ENCODE data around the gene NADK2.

NADK2 gene

DNA sequence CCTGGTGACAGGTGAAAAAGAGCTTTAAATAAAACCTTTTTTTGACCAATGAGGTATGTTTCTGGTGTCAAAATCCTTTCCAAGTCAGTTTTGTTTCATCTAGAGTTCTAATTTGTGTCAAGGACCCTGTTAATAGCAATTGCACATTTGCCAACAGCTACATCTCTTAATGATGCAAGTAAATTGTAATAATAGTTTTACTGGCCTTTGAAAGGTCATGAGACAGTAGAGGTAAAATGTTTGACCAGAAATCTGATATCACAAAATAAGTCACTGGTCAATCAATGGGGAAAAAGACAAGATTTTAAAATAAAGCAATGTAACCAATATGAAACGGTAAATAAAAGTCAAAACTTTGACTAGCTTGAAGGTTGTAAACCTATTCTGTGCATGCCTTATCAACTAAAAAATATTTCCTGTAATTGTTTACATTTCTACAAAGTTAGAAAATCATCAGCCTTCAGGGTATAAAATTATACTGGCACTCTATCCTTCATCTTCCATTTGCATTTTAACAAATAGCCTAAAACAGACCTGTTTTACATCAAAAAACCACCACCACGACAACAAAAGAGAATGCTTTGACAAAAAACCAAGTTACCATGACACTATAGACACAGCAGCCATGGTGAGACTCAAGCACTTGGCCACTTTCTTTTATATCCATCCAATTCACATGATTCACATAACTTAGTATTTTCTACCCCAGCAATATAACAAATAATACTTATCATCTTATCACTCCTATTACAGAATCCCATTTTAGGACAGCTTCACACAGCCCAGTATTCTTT is 3.0 kb downstream of the NADK2 start:
- H3K36me3 ChIP-seq (replicated peaks), result no peaks in the 10 kb centered on the region
- H3K27ac ChIP-seq, result no peak overlapping the region
- TF ChIP-seq, protein P1, sequence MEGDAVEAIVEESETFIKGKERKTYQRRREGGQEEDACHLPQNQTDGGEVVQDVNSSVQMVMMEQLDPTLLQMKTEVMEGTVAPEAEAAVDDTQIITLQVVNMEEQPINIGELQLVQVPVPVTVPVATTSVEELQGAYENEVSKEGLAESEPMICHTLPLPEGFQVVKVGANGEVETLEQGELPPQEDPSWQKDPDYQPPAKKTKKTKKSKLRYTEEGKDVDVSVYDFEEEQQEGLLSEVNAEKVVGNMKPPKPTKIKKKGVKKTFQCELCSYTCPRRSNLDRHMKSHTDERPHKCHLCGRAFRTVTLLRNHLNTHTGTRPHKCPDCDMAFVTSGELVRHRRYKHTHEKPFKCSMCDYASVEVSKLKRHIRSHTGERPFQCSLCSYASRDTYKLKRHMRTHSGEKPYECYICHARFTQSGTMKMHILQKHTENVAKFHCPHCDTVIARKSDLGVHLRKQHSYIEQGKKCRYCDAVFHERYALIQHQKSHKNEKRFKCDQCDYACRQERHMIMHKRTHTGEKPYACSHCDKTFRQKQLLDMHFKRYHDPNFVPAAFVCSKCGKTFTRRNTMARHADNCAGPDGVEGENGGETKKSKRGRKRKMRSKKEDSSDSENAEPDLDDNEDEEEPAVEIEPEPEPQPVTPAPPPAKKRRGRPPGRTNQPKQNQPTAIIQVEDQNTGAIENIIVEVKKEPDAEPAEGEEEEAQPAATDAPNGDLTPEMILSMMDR (IDR thresholded peaks at IDR 0.05; ENCODE audit: low read depth, low read length, missing control alignments), result no peak
- in situ Hi-C loops (cut with HindIII; ENCODE audit: low pct_ligation_motif_present, low sequenced_read_pairs), result no loop called here
- H3K4me3 ChIP-seq (ENCODE audit: low read depth, low read length), result no peak overlapping the region
- no peak for DNase-seq
- no peaks in the 10 kb centered on the region for H3K27me3 ChIP-seq (replicated peaks)

DNA sequence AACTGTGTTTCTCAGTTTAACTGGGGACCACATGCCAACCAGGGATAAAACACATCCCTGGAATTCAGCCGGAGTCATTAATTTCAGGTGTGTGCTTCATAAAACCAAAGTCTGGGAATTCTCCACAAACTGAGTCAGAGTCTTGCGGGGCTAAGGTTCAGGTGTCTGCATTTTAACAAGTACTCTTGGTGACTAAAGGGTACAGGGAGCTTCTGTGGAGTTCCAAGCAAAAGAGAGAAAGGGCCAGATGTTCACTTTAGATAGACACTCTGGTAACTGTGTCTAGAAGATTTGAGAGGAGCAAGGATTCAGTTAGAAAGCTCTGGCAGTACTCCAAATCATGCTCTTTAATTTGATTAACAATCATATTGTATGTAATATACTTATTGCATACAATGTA is 4.0 kb downstream of the NADK2 start:
- Histone ChIP-seq H3K27me3 (replicated peaks) (no peaks in the 10 kb centered on the region), H3K36me3 (replicated peaks) (no peaks in the 10 kb centered on the region), H3K4me3 (ENCODE audit: low read depth, low read length) (no peak overlapping the region), H3K27ac (no peak overlapping the region)
- in situ Hi-C loops (cut with HindIII; ENCODE audit: low pct_ligation_motif_present, low sequenced_read_pairs), result no loop called here
- TF ChIP-seq, protein P1 (IDR thresholded peaks at IDR 0.05; ENCODE audit: low read depth, low read length, missing control alignments), result no peak
- no peak for DNase-seq

DNA sequence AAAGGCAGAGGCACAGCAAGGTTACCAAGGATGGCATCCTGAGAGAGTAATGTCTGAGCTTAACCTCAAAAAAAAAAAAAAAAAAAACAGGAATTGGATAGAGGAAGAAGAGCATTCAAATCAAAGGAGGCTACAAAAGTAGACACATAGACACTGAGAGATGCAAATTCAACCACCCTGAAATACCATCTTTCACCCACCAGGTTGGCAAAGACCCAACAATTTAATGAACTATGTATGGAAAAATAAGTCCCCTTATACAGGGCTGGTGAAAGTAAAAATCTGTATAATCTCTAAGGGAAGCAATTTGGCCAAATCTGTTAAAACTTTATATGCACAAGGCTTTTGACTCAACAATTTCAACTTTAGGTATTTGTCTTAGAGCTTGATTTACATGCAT is 4.9 kb downstream of the NADK2 start:
- in situ Hi-C loops (cut with HindIII; ENCODE audit: low pct_ligation_motif_present, low sequenced_read_pairs), result no loop called here
- H3K27me3 ChIP-seq (replicated peaks), result no peaks in the 10 kb centered on the region
- H3K36me3 ChIP-seq (replicated peaks), result no peaks in the 10 kb centered on the region
- H3K4me3 ChIP-seq (ENCODE audit: low read depth, low read length), result no peak overlapping the region
- TF ChIP-seq, protein P1 (IDR thresholded peaks at IDR 0.05; ENCODE audit: low read depth, low read length, missing control alignments), result no peak
- no peak for DNase-seq
- no peak overlapping the region for H3K27ac ChIP-seq

DNA sequence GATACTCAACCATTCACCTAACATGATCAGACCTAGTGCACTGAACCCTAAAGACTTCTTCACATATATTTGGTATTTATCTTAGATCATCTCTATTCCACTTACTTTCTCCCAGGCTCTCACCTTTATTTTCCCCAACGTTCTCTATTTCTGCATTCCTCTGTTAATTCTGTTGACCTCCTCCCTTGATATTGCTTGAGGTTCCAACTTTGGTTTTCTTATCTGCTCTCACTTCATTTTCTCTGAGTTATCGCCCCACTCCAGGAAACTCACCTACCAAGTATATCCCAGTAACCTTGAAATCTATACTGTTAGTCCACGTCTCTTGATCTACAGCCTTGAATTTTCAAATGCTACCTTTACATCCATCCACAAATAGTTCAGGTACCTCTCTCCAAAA is 9.2 kb downstream of the NADK2 start:
- in situ Hi-C loops (cut with HindIII; ENCODE audit: low pct_ligation_motif_present, low sequenced_read_pairs), result no loop called here
- H3K27me3 ChIP-seq (replicated peaks), result no peaks in the 10 kb centered on the region
- TF ChIP-seq, protein P1 (IDR thresholded peaks at IDR 0.05; ENCODE audit: low read depth, low read length, missing control alignments), result no peak
- H3K27ac ChIP-seq, result no peak overlapping the region
- H3K4me3 ChIP-seq (ENCODE audit: low read depth, low read length), result no peak overlapping the region
- no peaks in the 10 kb centered on the region for H3K36me3 ChIP-seq (replicated peaks)
- no peak for DNase-seq

DNA sequence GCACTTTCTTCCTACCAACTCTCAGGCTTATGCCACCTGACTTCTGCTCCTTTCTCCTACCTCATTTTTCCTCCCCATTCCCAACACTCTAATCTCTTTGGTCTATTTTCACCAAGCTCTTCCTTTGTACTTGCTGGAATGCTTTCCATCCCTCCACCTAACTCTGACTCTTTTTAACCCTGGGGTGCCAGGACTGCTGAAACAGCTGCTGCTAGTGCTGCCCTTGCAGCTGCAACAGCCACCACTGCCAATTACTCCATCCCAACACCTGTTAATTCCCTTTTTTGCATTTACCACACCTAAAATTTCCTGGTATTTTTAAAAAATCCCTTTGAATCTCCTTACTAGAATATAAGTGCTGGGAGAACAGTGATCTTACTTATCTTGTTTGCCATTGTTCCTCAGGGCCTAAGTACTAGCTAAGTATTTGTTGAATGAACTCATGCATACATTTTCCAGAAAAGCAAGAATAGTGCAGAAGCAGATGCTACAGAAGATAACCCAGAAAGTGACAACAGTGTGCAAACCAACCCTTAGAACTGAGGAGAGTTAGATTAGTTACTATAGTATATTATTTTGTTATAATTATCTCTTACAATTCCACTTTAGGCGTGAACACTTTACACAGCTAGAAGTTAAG is 11.5 kb downstream of the NADK2 start:
- TF ChIP-seq, protein P1 (IDR thresholded peaks at IDR 0.05; ENCODE audit: low read depth, low read length, missing control alignments), result no peak
- H3K36me3 ChIP-seq (replicated peaks), result peaks cover 2% of the 10 kb centered on the region
- H3K27me3 ChIP-seq (replicated peaks), result no peaks in the 10 kb centered on the region
- H3K4me3 ChIP-seq (ENCODE audit: low read depth, low read length), result no peak overlapping the region
- in situ Hi-C loops (cut with HindIII; ENCODE audit: low pct_ligation_motif_present, low sequenced_read_pairs), result no loop called here
- H3K27ac ChIP-seq, result no peak overlapping the region
- no peak for DNase-seq

All from brain microvascular endothelial cell (primary cell).